ENCODE results near the gene DHPS.

Gene DHPS

GRCh38 chr19:12672744-12673143 lies 8.9 kb downstream of the DHPS start:
- no peak overlapping the region for H3K4me3 ChIP-seq (replicated peaks; ENCODE audit: insufficient read depth, low read length)
- TF ChIP-seq GABPA (IDR thresholded peaks at IDR 0.05; ENCODE audit: low read depth) (no peak), REST (IDR thresholded peaks at IDR 0.05; ENCODE audit: insufficient replicate concordance, low read depth) (no peak), CTCF (IDR thresholded peaks at IDR 0.05; ENCODE audit: insufficient read depth, low read length) (no peak), SPI1 (IDR thresholded peaks at IDR 0.05; ENCODE audit: borderline replicate concordance, low read depth) (no peak), POLR2AphosphoS5 (IDR thresholded peaks at IDR 0.05; ENCODE audit: low read depth) (no peak)
- DNase-seq (ENCODE audit: low read depth in 1 of 2, low spot score in 1 of 2) = no peak

GRCh38 chr19:12670159-12670928 lies 11.3 kb downstream of the DHPS start:
- Histone ChIP-seq H3K4me3 (replicated peaks; ENCODE audit: insufficient read depth, low read length) (peak overlapping the region; percentile 86), H3K27me3 (ENCODE audit: insufficient read depth, poor library complexity, severe bottlenecking) (no peaks in the 10 kb centered on the region), H3K27ac (replicated peaks) (peak overlapping the region; percentile 99)
- TF ChIP-seq GABPA (IDR thresholded peaks at IDR 0.05; ENCODE audit: low read depth) = no peak
- no peak for TF ChIP-seq SPI1 (IDR thresholded peaks at IDR 0.05; ENCODE audit: borderline replicate concordance, low read depth)
- DNase-seq (ENCODE audit: low read depth in 1 of 2, low spot score in 1 of 2) = no peak

More at GRCh38 chr19:12672744-12673143, 8.9 kb downstream of the DHPS start:
- Histone ChIP-seq H3K27me3 (ENCODE audit: insufficient read depth, poor library complexity, severe bottlenecking) (no peaks in the 10 kb centered on the region), H3K27ac (replicated peaks) (no peak overlapping the region)

GRCh38 chr19:12669270-12670158 lies 12.2 kb downstream of the DHPS start:
- Histone ChIP-seq H3K27me3 (ENCODE audit: insufficient read depth, poor library complexity, severe bottlenecking) (no peaks in the 10 kb centered on the region), H3K27ac (replicated peaks) (peak overlapping the region; percentile 99), H3K4me3 (replicated peaks; ENCODE audit: insufficient read depth, low read length) (peak overlapping the region; percentile 86)
- peak; percentile 49 for TF ChIP-seq REST (IDR thresholded peaks at IDR 0.05; ENCODE audit: insufficient replicate concordance, low read depth)
- peak; percentile 57 for TF ChIP-seq POLR2AphosphoS5 (IDR thresholded peaks at IDR 0.05; ENCODE audit: low read depth)
- TF ChIP-seq GABPA (IDR thresholded peaks at IDR 0.05; ENCODE audit: low read depth) = peak; percentile 99
- TF ChIP-seq CTCF (IDR thresholded peaks at IDR 0.05; ENCODE audit: insufficient read depth, low read length) = no peak
- TF ChIP-seq SPI1 (IDR thresholded peaks at IDR 0.05; ENCODE audit: borderline replicate concordance, low read depth) = 0 out of 2 replicates have a peak, but pooled peaks have one; percentile 9
- peak; percentile 75 to 76 for DNase-seq (ENCODE audit: low read depth in 1 of 2, low spot score in 1 of 2)

GRCh38 chr19:12668932-12669269 lies 12.8 kb downstream of the DHPS start:
- Histone ChIP-seq H3K4me3 (replicated peaks; ENCODE audit: insufficient read depth, low read length) (peak overlapping the region; percentile 86), H3K27me3 (ENCODE audit: insufficient read depth, poor library complexity, severe bottlenecking) (no peaks in the 10 kb centered on the region), H3K27ac (replicated peaks) (peak overlapping the region; percentile 99)
- DNase-seq (ENCODE audit: low read depth in 1 of 2, low spot score in 1 of 2) = peak; percentile 45 to 63
- TF ChIP-seq REST (IDR thresholded peaks at IDR 0.05; ENCODE audit: insufficient replicate concordance, low read depth) = no peak
- TF ChIP-seq SPI1 (IDR thresholded peaks at IDR 0.05; ENCODE audit: borderline replicate concordance, low read depth) = no peak
- no peak for TF ChIP-seq POLR2AphosphoS5 (IDR thresholded peaks at IDR 0.05; ENCODE audit: low read depth)
- TF ChIP-seq CTCF (IDR thresholded peaks at IDR 0.05; ENCODE audit: insufficient read depth, low read length) = no peak
- no peak for TF ChIP-seq GABPA (IDR thresholded peaks at IDR 0.05; ENCODE audit: low read depth)
